ENCODE data around the gene FXYD2. TPM values are rescaled to one million over a fixed set of nuclear protein-coding genes. Genes with fewer than 3 reads are reported as not detected.

Gene FXYD2
- total and polyA plus RNA-seq, 4 donors, result 1.1 to 4.7 (median 1.5) TPM; not detected in 1

DNA sequence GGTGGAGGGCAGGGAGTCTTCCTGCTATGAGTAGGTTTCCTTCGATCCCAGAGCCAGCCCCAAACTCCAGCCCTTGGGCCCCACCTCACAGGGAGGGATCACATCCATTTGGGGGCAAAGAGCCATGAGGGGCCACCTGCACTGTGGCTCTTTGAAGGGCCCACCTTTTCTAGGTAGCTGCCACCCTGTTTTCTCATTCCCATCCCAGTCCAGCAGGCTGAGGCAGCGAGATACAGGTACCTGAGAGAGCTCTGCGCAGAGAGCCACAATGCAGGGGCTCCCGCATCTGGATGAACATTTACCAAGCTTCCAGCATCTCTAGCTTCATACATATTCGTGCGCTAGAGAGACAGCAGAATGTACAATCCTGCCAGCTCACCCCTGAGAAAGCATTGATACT, 35.6 kb upstream of the FXYD2 start:
- ATAC-seq (ENCODE audit: low FRiP score), result no peak

DNA sequence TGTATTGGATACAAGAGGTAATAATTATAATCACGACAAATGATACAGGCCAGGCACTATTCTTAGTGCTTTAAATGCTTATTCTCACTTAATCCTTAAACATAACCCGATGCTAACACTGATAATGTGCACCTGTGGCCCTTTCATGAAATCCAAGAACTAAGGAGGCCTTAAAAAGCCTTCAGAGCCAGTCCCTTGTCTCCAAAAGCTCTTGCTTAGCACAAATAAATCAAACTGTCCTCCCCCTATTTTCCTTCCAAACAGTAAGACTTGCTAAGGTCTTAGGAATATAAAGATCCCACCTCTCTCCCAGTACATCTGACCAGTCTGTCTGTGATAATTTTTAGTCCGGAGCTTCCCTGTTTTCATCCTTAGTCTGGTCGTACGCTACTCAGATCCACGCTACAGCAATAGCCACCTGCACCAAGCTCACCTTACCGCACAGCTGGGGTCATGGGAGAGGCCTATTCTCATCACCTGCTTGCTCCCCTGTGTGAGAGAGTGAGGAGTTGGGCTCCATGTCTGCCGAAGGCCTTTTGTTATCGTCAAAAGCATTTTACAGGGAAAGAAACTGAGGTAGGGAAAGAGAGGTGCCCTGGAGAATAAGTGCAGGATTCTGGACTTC, 35.1 kb upstream of the FXYD2 start:
- Histone ChIP-seq H3K9me3 (ENCODE audit: control insufficient read depth, low read length) (no peaks in the 10 kb centered on the region), H3K27ac (ENCODE audit: low read depth in 1 of 2, low read length in 2 of 2) (no peak overlapping the region), H3K4me1 (ENCODE audit: control insufficient read depth in 1 of 2, insufficient read depth in 2 of 2, low read length in 2 of 2) (no peaks in the 10 kb centered on the region), H3K27me3 (ENCODE audit: control insufficient read depth in 1 of 2, insufficient read depth in 2 of 2, low read length in 1 of 2) (no peaks in the 10 kb centered on the region), H3K36me3 (ENCODE audit: control insufficient read depth in 1 of 2, insufficient read depth in 2 of 2, low read length in 1 of 2) (no peaks in the 10 kb centered on the region), H3K4me3 (ENCODE audit: low read length in 2 of 2) (no peak overlapping the region)
- intact Hi-C loops (cut with DNase I), result no loop called here
- 85% methylated on average over 9 of the region's 9 CpGs for WGBS, 2 donors
- DNase-seq (no peak), ATAC-seq (ENCODE audit: low FRiP score) (no peak)

More for the DNA sequence above, 35.6 kb upstream of the FXYD2 start:
- Histone ChIP-seq H3K4me3 (ENCODE audit: low read length in 2 of 2) (no peak overlapping the region), H3K36me3 (ENCODE audit: control insufficient read depth in 1 of 2, insufficient read depth in 2 of 2, low read length in 1 of 2) (no peaks in the 10 kb centered on the region), H3K27ac (ENCODE audit: low read depth in 1 of 2, low read length in 2 of 2) (no peak overlapping the region), H3K9me3 (ENCODE audit: control insufficient read depth, low read length) (no peaks in the 10 kb centered on the region), H3K4me1 (ENCODE audit: control insufficient read depth in 1 of 2, insufficient read depth in 2 of 2, low read length in 2 of 2) (no peaks in the 10 kb centered on the region), H3K27me3 (ENCODE audit: control insufficient read depth in 1 of 2, insufficient read depth in 2 of 2, low read length in 1 of 2) (no peaks in the 10 kb centered on the region)
- intact Hi-C loops (cut with DNase I), result no loop called here
- WGBS, 2 donors, result 83 to 97% methylated on average over 6 of the region's 6 CpGs
- DNase-seq, result no peak

DNA sequence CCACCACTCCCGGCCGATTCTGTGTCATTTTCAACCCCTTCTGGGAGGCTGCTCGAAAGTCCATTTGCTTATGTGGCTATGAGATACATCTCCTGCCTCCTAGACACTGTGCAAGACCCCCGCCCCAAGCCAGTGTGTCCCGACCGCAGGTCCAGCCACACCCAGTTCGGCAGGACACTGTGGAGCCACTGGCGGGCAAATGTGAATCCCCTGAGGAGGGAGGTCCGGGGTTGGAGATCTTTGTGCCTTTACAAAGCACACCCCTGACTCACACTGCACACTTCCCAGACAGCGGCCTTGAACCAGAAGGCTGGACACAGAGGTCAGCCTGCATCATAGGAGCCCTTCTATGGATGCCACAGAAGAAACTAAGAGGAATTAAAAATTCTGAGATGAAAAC, 34.5 kb upstream of the FXYD2 start:
- H3K36me3 ChIP-seq (ENCODE audit: control insufficient read depth in 1 of 2, insufficient read depth in 2 of 2, low read length in 1 of 2), result no peaks in the 10 kb centered on the region
- H3K4me1 ChIP-seq (ENCODE audit: control insufficient read depth in 1 of 2, insufficient read depth in 2 of 2, low read length in 2 of 2), result no peaks in the 10 kb centered on the region
- H3K4me3 ChIP-seq (ENCODE audit: low read length in 2 of 2), result no peak overlapping the region
- intact Hi-C loops (cut with DNase I), result no loop called here
- no peaks in the 10 kb centered on the region for H3K9me3 ChIP-seq (ENCODE audit: control insufficient read depth, low read length)
- DNase-seq (no peak), ATAC-seq (ENCODE audit: low FRiP score) (no peak)
- H3K27me3 ChIP-seq (ENCODE audit: control insufficient read depth in 1 of 2, insufficient read depth in 2 of 2, low read length in 1 of 2), result no peaks in the 10 kb centered on the region
- 85 to 96% methylated on average over 10 of the region's 10 CpGs for WGBS, 2 donors
- no peak overlapping the region for H3K27ac ChIP-seq (ENCODE audit: low read depth in 1 of 2, low read length in 2 of 2)

DNA sequence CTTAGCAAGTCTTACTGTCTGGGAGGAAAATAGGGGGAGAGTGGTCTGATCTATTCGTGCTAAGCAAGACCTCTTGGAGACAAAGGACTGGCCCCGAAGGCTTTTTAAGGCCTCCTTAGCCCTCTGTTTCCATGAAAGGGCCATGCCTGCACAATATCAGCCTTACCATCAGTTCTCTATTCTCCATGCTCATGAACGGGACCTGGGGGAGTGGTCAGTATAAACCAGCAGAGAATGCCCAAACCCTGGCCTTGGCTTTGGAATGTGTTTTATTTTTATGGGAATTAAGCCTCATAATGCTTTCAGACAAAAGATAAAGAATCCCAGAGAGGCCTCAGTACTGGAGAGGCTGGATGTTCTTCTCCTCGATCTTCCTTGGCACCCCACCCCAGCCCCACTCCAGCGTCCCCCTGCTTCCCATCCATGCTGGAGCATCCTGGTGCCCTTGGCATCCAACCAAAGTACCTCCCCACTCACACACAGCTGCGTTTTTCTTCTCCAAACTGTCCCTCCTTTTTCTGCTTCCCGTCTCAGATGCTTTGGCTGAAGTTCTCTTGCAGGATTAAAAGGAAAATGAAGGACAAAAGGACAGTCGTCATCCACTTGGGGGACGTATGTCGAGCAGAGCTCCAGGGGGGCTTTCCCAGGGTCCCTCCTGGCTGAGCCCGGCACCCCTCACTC, 33.3 kb upstream of the FXYD2 start:
- DNase-seq (no peak), ATAC-seq (ENCODE audit: low FRiP score) (no peak)
- H3K9me3 ChIP-seq (ENCODE audit: control insufficient read depth, low read length), result peaks cover 1% of the 10 kb centered on the region
- no peak overlapping the region for H3K27ac ChIP-seq (ENCODE audit: low read depth in 1 of 2, low read length in 2 of 2)
- H3K36me3 ChIP-seq (ENCODE audit: control insufficient read depth in 1 of 2, insufficient read depth in 2 of 2, low read length in 1 of 2), result no peaks in the 10 kb centered on the region
- intact Hi-C loops (cut with DNase I), result no loop called here
- H3K4me3 ChIP-seq (ENCODE audit: low read length in 2 of 2), result no peak overlapping the region
- no peaks in the 10 kb centered on the region for H3K4me1 ChIP-seq (ENCODE audit: control insufficient read depth in 1 of 2, insufficient read depth in 2 of 2, low read length in 2 of 2)
- H3K27me3 ChIP-seq (ENCODE audit: control insufficient read depth in 1 of 2, insufficient read depth in 2 of 2, low read length in 1 of 2), result no peaks in the 10 kb centered on the region
- WGBS, 2 donors, result 64 to 65% methylated on average over 11 of the region's 11 CpGs

DNA sequence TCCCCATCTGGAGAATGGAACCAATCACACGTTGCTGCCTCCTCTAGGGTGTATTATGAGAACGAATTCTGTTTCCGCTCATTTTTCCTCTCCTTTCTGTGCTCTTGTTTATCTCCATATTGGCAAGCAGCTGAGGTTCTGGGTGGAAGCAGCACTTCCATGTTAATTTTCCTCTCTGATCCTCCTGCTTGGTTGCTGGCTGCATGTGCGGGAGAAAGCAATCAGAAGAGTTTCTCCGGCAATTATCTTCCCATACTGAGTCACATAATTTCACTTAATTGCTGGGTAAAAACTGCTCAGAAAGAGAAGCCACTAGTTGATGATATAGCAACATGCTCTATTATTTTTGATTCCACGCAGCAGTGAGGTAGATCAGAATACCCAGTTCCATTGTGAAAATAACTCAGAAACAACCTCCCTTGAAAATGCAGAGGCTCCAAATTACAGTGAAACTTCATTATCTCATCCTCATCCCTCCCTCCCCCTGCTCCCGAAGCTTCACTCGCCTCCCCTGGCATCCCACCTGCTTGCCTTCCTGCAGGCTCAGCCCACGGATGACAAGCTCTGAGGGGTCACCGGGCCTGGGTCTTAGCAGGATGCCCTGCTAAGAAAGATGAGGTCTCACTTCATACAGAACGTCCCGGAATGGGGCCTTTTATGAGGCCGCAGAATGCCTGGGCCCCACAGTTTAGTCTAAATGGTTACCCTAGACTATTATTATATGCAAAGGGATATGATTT, 31.5 kb upstream of the FXYD2 start:
- H3K36me3 ChIP-seq (ENCODE audit: control insufficient read depth in 1 of 2, insufficient read depth in 2 of 2, low read length in 1 of 2), result no peaks in the 10 kb centered on the region
- peaks cover 0 to 3% of the 10 kb centered on the region in 2 donors for H3K27me3 ChIP-seq (ENCODE audit: control insufficient read depth in 1 of 2, insufficient read depth in 2 of 2, low read length in 1 of 2)
- intact Hi-C loops (cut with DNase I), result no loop called here
- no peaks in the 10 kb centered on the region for H3K4me1 ChIP-seq (ENCODE audit: control insufficient read depth in 1 of 2, insufficient read depth in 2 of 2, low read length in 2 of 2)
- 93% methylated on average over 13 of the region's 13 CpGs for WGBS, 2 donors
- H3K9me3 ChIP-seq (ENCODE audit: control insufficient read depth, low read length), result peaks cover 1% of the 10 kb centered on the region
- H3K4me3 ChIP-seq (ENCODE audit: low read length in 2 of 2), result no peak overlapping the region
- no peak overlapping the region for H3K27ac ChIP-seq (ENCODE audit: low read depth in 1 of 2, low read length in 2 of 2)
- DNase-seq, result no peak
- no peak for ATAC-seq (ENCODE audit: low FRiP score)

DNA sequence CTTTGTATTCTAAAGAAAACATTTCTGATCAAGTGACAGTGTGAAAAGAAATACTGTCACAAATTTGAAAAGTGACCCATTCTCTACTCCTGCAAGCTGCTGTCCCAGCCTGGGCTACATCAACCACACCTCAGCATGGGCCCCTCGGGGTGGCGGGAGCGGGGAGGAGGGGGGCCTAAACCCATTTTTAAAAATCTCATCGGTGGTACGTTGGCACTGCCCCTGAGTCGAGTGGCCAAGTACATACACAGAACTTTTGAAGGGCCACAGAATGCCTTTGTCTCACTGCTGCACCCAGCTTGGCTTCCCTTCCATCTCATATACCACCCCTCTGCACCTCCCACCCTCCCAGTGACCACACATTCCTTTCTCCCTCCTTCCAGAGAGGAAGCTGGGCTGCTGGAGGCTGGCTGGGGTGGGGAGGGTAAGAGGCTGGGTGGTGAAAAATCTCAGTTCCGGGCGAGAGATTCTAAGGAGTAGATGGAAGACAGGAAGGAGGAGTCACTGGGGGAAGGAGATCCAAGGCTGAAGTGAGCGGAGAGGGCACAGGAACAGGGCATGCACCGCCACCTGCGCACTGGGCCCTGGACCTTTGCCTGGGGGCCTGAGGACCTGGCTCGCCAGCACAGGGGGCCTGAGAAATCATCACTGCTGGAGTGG, 30.8 kb upstream of the FXYD2 start:
- H3K27ac ChIP-seq (ENCODE audit: low read depth in 1 of 2, low read length in 2 of 2), result no peak overlapping the region
- H3K9me3 ChIP-seq (ENCODE audit: control insufficient read depth, low read length), result peaks cover 1% of the 10 kb centered on the region
- intact Hi-C loops (cut with DNase I), result no loop called here
- H3K27me3 ChIP-seq (ENCODE audit: control insufficient read depth in 1 of 2, insufficient read depth in 2 of 2, low read length in 1 of 2), result peaks cover 0 to 3% of the 10 kb centered on the region in 2 donors
- no peaks in the 10 kb centered on the region for H3K36me3 ChIP-seq (ENCODE audit: control insufficient read depth in 1 of 2, insufficient read depth in 2 of 2, low read length in 1 of 2)
- no peak overlapping the region for H3K4me3 ChIP-seq (ENCODE audit: low read length in 2 of 2)
- H3K4me1 ChIP-seq (ENCODE audit: control insufficient read depth in 1 of 2, insufficient read depth in 2 of 2, low read length in 2 of 2), result no peaks in the 10 kb centered on the region
- 36 to 57% methylated on average over 12 of the region's 12 CpGs for WGBS, 2 donors
- DNase-seq, result no peak
- no peak for ATAC-seq (ENCODE audit: low FRiP score)

DNA sequence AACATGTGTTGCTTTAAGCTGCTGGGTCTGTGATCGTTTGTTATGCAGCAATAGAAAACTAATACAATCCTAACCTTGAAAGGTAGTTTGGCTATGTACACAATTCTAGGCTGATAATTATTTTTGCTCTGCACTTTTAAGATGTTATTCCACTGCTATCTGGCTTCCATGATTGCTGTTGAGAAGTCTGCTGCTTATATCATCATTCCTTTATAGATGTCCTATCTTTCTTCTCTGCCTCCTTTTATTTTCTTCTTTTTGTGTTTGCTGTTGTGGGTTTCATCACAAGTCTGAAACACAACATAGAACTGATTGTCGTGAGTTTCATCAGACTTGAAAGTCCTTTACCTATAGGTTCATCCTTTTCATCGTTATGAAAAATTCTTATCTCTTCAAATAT, 27.8 kb upstream of the FXYD2 start:
- H3K4me1 ChIP-seq (ENCODE audit: control insufficient read depth in 1 of 2, insufficient read depth in 2 of 2, low read length in 2 of 2), result no peaks in the 10 kb centered on the region
- H3K36me3 ChIP-seq (ENCODE audit: control insufficient read depth in 1 of 2, insufficient read depth in 2 of 2, low read length in 1 of 2), result no peaks in the 10 kb centered on the region
- 62 to 79% methylated on average over 3 of the region's 3 CpGs for WGBS, 2 donors
- peaks cover 0 to 3% of the 10 kb centered on the region in 2 donors for H3K27me3 ChIP-seq (ENCODE audit: control insufficient read depth in 1 of 2, insufficient read depth in 2 of 2, low read length in 1 of 2)
- H3K9me3 ChIP-seq (ENCODE audit: control insufficient read depth, low read length), result peaks cover 1% of the 10 kb centered on the region
- H3K27ac ChIP-seq (ENCODE audit: low read depth in 1 of 2, low read length in 2 of 2), result no peak overlapping the region
- DNase-seq, result no peak
- ATAC-seq (ENCODE audit: low FRiP score), result no peak
- H3K4me3 ChIP-seq (ENCODE audit: low read length in 2 of 2), result no peak overlapping the region
- intact Hi-C loops (cut with DNase I), result no loop called here

DNA sequence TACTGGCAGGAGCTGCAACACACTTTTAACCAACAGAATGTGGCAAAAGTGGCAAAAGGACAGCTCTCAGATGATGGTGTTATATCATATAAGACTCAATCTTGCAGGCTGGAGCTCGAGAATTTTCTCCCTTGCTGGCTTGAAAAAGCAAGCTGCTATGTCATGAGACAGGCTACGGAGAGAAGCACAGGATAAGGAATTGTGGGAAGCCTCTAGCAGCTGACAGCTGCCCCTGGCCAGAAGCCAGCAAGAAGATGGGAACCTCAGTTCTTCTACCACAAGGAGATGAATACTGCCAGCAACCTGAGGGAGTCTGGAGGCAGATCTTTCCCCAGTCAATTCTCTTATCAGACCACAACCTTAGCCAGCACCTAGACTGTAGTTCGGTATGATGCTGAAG, 27.3 kb upstream of the FXYD2 start:
- intact Hi-C loops (cut with DNase I), result no loop called here
- Histone ChIP-seq H3K27ac (ENCODE audit: low read depth in 1 of 2, low read length in 2 of 2) (no peak overlapping the region), H3K4me1 (ENCODE audit: control insufficient read depth in 1 of 2, insufficient read depth in 2 of 2, low read length in 2 of 2) (no peaks in the 10 kb centered on the region), H3K27me3 (ENCODE audit: control insufficient read depth in 1 of 2, insufficient read depth in 2 of 2, low read length in 1 of 2) (peaks cover 0 to 3% of the 10 kb centered on the region in 2 donors), H3K4me3 (ENCODE audit: low read length in 2 of 2) (no peak overlapping the region), H3K36me3 (ENCODE audit: control insufficient read depth in 1 of 2, insufficient read depth in 2 of 2, low read length in 1 of 2) (no peaks in the 10 kb centered on the region), H3K9me3 (ENCODE audit: control insufficient read depth, low read length) (peaks cover 1% of the 10 kb centered on the region)
- DNase-seq (peak in 1 of 2 donors; percentile 7), ATAC-seq (ENCODE audit: low FRiP score) (no peak)
- WGBS, 2 donors, result 46 to 75% methylated on average over 3 of the region's 3 CpGs

All from aorta (tissue), 5 donors.